Osteocyte (in vitro differentiated cells): Measurements from ENCODE around the gene BCAR3. TPM values are rescaled to one million over a fixed set of nuclear protein-coding genes. Genes with fewer than 3 reads are reported as not detected.
"Not testable (repeated sequence)": the region's sequence is repeated elsewhere in the genome, so short reads cannot be mapped to it uniquely, and the experiment has no call there.

Source experiments
- DNase-seq: peaks from one replicate; pipeline ENCODE4 v3.0.0; 2021; ENCODE audit warnings: mixed read lengths; ENCODE audit not compliant: unreplicated experiment; ENCODE audit errors: extremely low spot score
- H3K27ac Mint-ChIP-seq: one replicate; pipeline ENCODE4 v1.8.0; 2021; ENCODE audit warnings: mild to moderate bottlenecking, mixed read lengths; ENCODE audit not compliant: unreplicated experiment
- H3K27me3 Mint-ChIP-seq: one replicate; pipeline ENCODE4 v1.8.0; 2021; ENCODE audit warnings: mixed read lengths; ENCODE audit not compliant: unreplicated experiment
- H3K36me3 Mint-ChIP-seq: one replicate; pipeline ENCODE4 v1.8.0; 2021; ENCODE audit warnings: mixed read lengths; ENCODE audit not compliant: unreplicated experiment
- H3K4me1 Mint-ChIP-seq: one replicate; pipeline ENCODE4 v1.8.0; 2021; ENCODE audit warnings: mixed read lengths; ENCODE audit not compliant: unreplicated experiment
- H3K4me3 Mint-ChIP-seq: one replicate; pipeline ENCODE4 v1.8.0; 2021; ENCODE audit warnings: mild to moderate bottlenecking, moderate library complexity, mixed read lengths; ENCODE audit not compliant: unreplicated experiment
- H3K9me3 Mint-ChIP-seq: one replicate; pipeline ENCODE4 v1.8.0; 2021; ENCODE audit warnings: mixed read lengths; ENCODE audit not compliant: unreplicated experiment
- CTCF ChIP-seq: fragments of 200-600 bp; sonication (generic); IDR thresholded peaks from 2 replicates; pipeline ENCODE4 v1.5.0; 2021; ENCODE audit warnings: antibody characterized with exemption, mild to moderate bottlenecking, moderate library complexity
- total RNA-seq: library from RNA; stranded (reverse); gene quantifications from 2 replicates; pipeline ENCODE4 v1.2.1, GENCODE V29; 2021

BCAR3 gene
- total RNA-seq, 1 donor from 2014 or later = 8.8 TPM

- peaks cover 55% of the 10 kb centered on the region for H3K4me1 Mint-ChIP-seq
- peaks cover 6% of the 10 kb centered on the region for H3K9me3 Mint-ChIP-seq
- peaks cover 27% of the 10 kb centered on the region for H3K36me3 Mint-ChIP-seq
- peak overlapping the region; percentile 23 for H3K4me3 Mint-ChIP-seq
- DNase-seq = no peak
- H3K27me3 Mint-ChIP-seq = no peaks in the 10 kb centered on the region
- H3K27ac Mint-ChIP-seq = peak overlapping the region; percentile 85
- no peak for TF ChIP-seq CTCF
These were observed 126.5 kb downstream of the BCAR3 start for GRCh38 chr1:93554883-93555872.

GRCh38 chr1:93553886-93554490 lies 127.6 kb downstream of the BCAR3 start:
- Mint-ChIP-seq H3K27ac (peak overlapping the region; percentile 85), H3K36me3 (peaks cover 22% of the 10 kb centered on the region), H3K4me1 (peaks cover 51% of the 10 kb centered on the region), H3K4me3 (peak overlapping the region; percentile 12)
- not testable (repeated sequence) for H3K9me3 Mint-ChIP-seq, H3K27me3 Mint-ChIP-seq, DNase-seq

GRCh38 chr1:93552741-93553455 lies 128.7 kb downstream of the BCAR3 start:
- TF ChIP-seq CTCF = no peak

GRCh38 chr1:93549811-93550210 lies 131.8 kb downstream of the BCAR3 start:
- no peak overlapping the region for H3K4me3 Mint-ChIP-seq
- no peaks in the 10 kb centered on the region for H3K27me3 Mint-ChIP-seq
- no peaks in the 10 kb centered on the region for H3K9me3 Mint-ChIP-seq
- peaks cover 45% of the 10 kb centered on the region for H3K36me3 Mint-ChIP-seq
- DNase-seq = no peak
- H3K4me1 Mint-ChIP-seq = peaks cover 43% of the 10 kb centered on the region
- H3K27ac Mint-ChIP-seq = no peak overlapping the region
- TF ChIP-seq CTCF = no peak

More at GRCh38 chr1:93552741-93553455, 128.7 kb downstream of the BCAR3 start:
- peaks cover 25% of the 10 kb centered on the region for H3K36me3 Mint-ChIP-seq
- H3K27me3 Mint-ChIP-seq = no peaks in the 10 kb centered on the region
- H3K27ac Mint-ChIP-seq = peak overlapping the region; percentile 85
- peaks cover 50% of the 10 kb centered on the region for H3K4me1 Mint-ChIP-seq
- no peak for DNase-seq
- H3K9me3 Mint-ChIP-seq = no peaks in the 10 kb centered on the region
- H3K4me3 Mint-ChIP-seq = peak overlapping the region; percentile 22

- peaks cover 36% of the 10 kb centered on the region for H3K4me1 Mint-ChIP-seq
- DNase-seq = no peak
- H3K36me3 Mint-ChIP-seq = peaks cover 50% of the 10 kb centered on the region
- TF ChIP-seq CTCF = no peak
- H3K27me3 Mint-ChIP-seq = no peaks in the 10 kb centered on the region
- H3K9me3 Mint-ChIP-seq = no peaks in the 10 kb centered on the region
- H3K27ac Mint-ChIP-seq = no peak overlapping the region
- H3K4me3 Mint-ChIP-seq = no peak overlapping the region
These were observed 132.5 kb downstream of the BCAR3 start for GRCh38 chr1:93549131-93549530.
